ENCODE results near the gene ZFAND2B. TPM values are rescaled to one million over a fixed set of nuclear protein-coding genes. Genes with fewer than 3 reads are reported as not detected.

ZFAND2B gene
- total RNA-seq, 1 donor: 25.0 TPM

- Histone ChIP-seq H3K27ac (ENCODE audit: low read depth, low read length) (no peak overlapping the region), H3K27me3 (ENCODE audit: insufficient read depth, low read length) (no peaks in the 10 kb centered on the region), H3K36me3 (ENCODE audit: insufficient read depth, low read length) (peaks cover 51% of the 10 kb centered on the region), H3K4me3 (ENCODE audit: insufficient read depth, low read length) (no peak overlapping the region), H3K9me3 (ENCODE audit: low read depth, low read length) (no peaks in the 10 kb centered on the region), H3K79me2 (ENCODE audit: insufficient read depth, low read length) (peaks cover 48% of the 10 kb centered on the region), H4K20me1 (ENCODE audit: insufficient read depth, low read length) (peaks cover 15% of the 10 kb centered on the region), H3K4me1 (ENCODE audit: insufficient read depth, low read length) (peaks cover 24% of the 10 kb centered on the region), H2AFZ (ENCODE audit: low read length) (no peak overlapping the region), H3K4me2 (ENCODE audit: insufficient read depth, low read length) (no peak overlapping the region)
- TF ChIP-seq, protein P1, sequence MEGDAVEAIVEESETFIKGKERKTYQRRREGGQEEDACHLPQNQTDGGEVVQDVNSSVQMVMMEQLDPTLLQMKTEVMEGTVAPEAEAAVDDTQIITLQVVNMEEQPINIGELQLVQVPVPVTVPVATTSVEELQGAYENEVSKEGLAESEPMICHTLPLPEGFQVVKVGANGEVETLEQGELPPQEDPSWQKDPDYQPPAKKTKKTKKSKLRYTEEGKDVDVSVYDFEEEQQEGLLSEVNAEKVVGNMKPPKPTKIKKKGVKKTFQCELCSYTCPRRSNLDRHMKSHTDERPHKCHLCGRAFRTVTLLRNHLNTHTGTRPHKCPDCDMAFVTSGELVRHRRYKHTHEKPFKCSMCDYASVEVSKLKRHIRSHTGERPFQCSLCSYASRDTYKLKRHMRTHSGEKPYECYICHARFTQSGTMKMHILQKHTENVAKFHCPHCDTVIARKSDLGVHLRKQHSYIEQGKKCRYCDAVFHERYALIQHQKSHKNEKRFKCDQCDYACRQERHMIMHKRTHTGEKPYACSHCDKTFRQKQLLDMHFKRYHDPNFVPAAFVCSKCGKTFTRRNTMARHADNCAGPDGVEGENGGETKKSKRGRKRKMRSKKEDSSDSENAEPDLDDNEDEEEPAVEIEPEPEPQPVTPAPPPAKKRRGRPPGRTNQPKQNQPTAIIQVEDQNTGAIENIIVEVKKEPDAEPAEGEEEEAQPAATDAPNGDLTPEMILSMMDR (IDR thresholded peaks at IDR 0.05; ENCODE audit: extremely low read depth, low read depth, low read length): no peak
- DNase-seq (ENCODE audit: insufficient read length, low spot score, missing footprints): no peak
Measured at GRCh38 chr2:219179601-219180465, 26.7 kb upstream of the ZFAND2B start.

DNA sequence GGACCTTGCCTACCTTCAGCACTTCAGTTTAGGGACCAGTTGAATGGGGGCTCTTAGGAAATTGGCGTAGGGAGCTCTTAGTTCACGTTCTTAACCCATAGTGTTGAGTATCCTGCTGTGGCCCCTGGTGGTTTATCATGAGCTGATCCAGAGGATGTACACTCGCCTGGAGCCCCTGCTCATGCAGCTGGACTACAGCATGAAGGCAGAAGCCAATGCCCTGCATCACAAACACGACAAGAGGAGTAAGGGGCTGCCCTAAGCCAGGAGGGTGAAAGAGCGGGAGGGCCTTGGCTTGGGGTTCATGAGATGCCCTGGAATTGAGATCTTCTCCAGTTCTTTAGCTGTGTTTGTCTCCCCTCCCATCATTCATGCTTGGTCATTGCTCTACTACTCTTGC, 25.6 kb upstream of the ZFAND2B start:
- Histone ChIP-seq H3K27me3 (ENCODE audit: insufficient read depth, low read length) (no peaks in the 10 kb centered on the region), H3K27ac (ENCODE audit: low read depth, low read length) (no peak overlapping the region), H3K9me3 (ENCODE audit: low read depth, low read length) (no peaks in the 10 kb centered on the region), H2AFZ (ENCODE audit: low read length) (no peak overlapping the region), H3K4me3 (ENCODE audit: insufficient read depth, low read length) (no peak overlapping the region), H3K4me1 (ENCODE audit: insufficient read depth, low read length) (peaks cover 17% of the 10 kb centered on the region), H3K79me2 (ENCODE audit: insufficient read depth, low read length) (peaks cover 38% of the 10 kb centered on the region), H4K20me1 (ENCODE audit: insufficient read depth, low read length) (peaks cover 14% of the 10 kb centered on the region), H3K36me3 (ENCODE audit: insufficient read depth, low read length) (peaks cover 49% of the 10 kb centered on the region), H3K4me2 (ENCODE audit: insufficient read depth, low read length) (no peak overlapping the region)
- DNase-seq (ENCODE audit: insufficient read length, low spot score, missing footprints): no peak
- TF ChIP-seq, protein P1 (IDR thresholded peaks at IDR 0.05; ENCODE audit: extremely low read depth, low read depth, low read length): no peak

GRCh38 chr2:219181531-219181930, 25.1 kb upstream of the ZFAND2B start:
- TF ChIP-seq, protein P1 (IDR thresholded peaks at IDR 0.05; ENCODE audit: extremely low read depth, low read depth, low read length): no peak
- Histone ChIP-seq H4K20me1 (ENCODE audit: insufficient read depth, low read length) (peaks cover 14% of the 10 kb centered on the region), H3K27ac (ENCODE audit: low read depth, low read length) (no peak overlapping the region), H3K4me2 (ENCODE audit: insufficient read depth, low read length) (no peak overlapping the region), H3K4me1 (ENCODE audit: insufficient read depth, low read length) (peaks cover 16% of the 10 kb centered on the region), H2AFZ (ENCODE audit: low read length) (no peak overlapping the region), H3K9me3 (ENCODE audit: low read depth, low read length) (no peaks in the 10 kb centered on the region), H3K27me3 (ENCODE audit: insufficient read depth, low read length) (no peaks in the 10 kb centered on the region), H3K36me3 (ENCODE audit: insufficient read depth, low read length) (peaks cover 49% of the 10 kb centered on the region), H3K4me3 (ENCODE audit: insufficient read depth, low read length) (no peak overlapping the region), H3K79me2 (ENCODE audit: insufficient read depth, low read length) (peaks cover 32% of the 10 kb centered on the region)
- DNase-seq (ENCODE audit: insufficient read length, low spot score, missing footprints): no peak

- TF ChIP-seq, protein P1 (IDR thresholded peaks at IDR 0.05; ENCODE audit: extremely low read depth, low read depth, low read length): no peak
- peaks cover 32% of the 10 kb centered on the region for H3K79me2 ChIP-seq (ENCODE audit: insufficient read depth, low read length)
- no peaks in the 10 kb centered on the region for H3K9me3 ChIP-seq (ENCODE audit: low read depth, low read length)
- no peak overlapping the region for H2AFZ ChIP-seq (ENCODE audit: low read length)
- H3K4me1 ChIP-seq (ENCODE audit: insufficient read depth, low read length): peaks cover 12% of the 10 kb centered on the region
- no peak overlapping the region for H3K27ac ChIP-seq (ENCODE audit: low read depth, low read length)
- peaks cover 49% of the 10 kb centered on the region for H3K36me3 ChIP-seq (ENCODE audit: insufficient read depth, low read length)
- no peak for DNase-seq (ENCODE audit: insufficient read length, low spot score, missing footprints)
- no peak overlapping the region for H3K4me3 ChIP-seq (ENCODE audit: insufficient read depth, low read length)
- H3K27me3 ChIP-seq (ENCODE audit: insufficient read depth, low read length): no peaks in the 10 kb centered on the region
- no peak overlapping the region for H3K4me2 ChIP-seq (ENCODE audit: insufficient read depth, low read length)
- H4K20me1 ChIP-seq (ENCODE audit: insufficient read depth, low read length): peaks cover 14% of the 10 kb centered on the region
Measured at GRCh38 chr2:219182331-219183150, 24.0 kb upstream of the ZFAND2B start.
